ENCODE data around the gene RASD2. TPM values are rescaled to one million over a fixed set of nuclear protein-coding genes. Genes with fewer than 3 reads are reported as not detected.

Gene RASD2
- total and polyA plus RNA-seq, 2 experiments from 2014 or later = 0.61 to 1.1 TPM

DNA sequence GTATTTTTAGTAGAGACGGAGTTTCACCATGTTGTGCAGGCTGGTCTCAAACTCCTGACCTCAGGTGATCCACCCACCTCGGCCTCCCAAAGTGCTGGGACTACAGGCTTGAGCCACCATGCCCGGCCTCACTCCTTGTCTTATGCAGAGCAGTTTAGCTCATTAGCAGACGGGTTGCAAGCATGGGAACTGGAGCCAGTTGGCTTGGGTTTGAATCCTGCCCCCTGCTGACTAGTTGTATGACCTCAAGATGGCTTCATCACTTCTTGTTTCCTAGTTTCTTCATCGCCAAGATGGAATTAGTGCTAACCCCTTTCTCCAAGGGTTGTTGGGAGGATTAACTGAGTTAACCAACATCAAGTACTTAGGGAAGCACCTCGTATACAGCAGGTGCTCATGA, 23.4 kb upstream of the RASD2 start:
- Histone ChIP-seq H3K27me3 (peaks cover 6% of the 10 kb centered on the region), H3K9me3 (ENCODE audit: low read depth) (no peaks in the 10 kb centered on the region), H3K4me1 (ENCODE audit: low read depth) (no peaks in the 10 kb centered on the region), H3K36me3 (no peaks in the 10 kb centered on the region), H3K27ac (no peak overlapping the region), H3K4me3 (no peak overlapping the region)
- TF ChIP-seq, protein P1, sequence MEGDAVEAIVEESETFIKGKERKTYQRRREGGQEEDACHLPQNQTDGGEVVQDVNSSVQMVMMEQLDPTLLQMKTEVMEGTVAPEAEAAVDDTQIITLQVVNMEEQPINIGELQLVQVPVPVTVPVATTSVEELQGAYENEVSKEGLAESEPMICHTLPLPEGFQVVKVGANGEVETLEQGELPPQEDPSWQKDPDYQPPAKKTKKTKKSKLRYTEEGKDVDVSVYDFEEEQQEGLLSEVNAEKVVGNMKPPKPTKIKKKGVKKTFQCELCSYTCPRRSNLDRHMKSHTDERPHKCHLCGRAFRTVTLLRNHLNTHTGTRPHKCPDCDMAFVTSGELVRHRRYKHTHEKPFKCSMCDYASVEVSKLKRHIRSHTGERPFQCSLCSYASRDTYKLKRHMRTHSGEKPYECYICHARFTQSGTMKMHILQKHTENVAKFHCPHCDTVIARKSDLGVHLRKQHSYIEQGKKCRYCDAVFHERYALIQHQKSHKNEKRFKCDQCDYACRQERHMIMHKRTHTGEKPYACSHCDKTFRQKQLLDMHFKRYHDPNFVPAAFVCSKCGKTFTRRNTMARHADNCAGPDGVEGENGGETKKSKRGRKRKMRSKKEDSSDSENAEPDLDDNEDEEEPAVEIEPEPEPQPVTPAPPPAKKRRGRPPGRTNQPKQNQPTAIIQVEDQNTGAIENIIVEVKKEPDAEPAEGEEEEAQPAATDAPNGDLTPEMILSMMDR (IDR thresholded peaks at IDR 0.05; ENCODE audit: low read depth, low read length) = no peak
- no peak for DNase-seq (ENCODE audit: low read depth in 1 of 2, low spot score in 1 of 2)

DNA sequence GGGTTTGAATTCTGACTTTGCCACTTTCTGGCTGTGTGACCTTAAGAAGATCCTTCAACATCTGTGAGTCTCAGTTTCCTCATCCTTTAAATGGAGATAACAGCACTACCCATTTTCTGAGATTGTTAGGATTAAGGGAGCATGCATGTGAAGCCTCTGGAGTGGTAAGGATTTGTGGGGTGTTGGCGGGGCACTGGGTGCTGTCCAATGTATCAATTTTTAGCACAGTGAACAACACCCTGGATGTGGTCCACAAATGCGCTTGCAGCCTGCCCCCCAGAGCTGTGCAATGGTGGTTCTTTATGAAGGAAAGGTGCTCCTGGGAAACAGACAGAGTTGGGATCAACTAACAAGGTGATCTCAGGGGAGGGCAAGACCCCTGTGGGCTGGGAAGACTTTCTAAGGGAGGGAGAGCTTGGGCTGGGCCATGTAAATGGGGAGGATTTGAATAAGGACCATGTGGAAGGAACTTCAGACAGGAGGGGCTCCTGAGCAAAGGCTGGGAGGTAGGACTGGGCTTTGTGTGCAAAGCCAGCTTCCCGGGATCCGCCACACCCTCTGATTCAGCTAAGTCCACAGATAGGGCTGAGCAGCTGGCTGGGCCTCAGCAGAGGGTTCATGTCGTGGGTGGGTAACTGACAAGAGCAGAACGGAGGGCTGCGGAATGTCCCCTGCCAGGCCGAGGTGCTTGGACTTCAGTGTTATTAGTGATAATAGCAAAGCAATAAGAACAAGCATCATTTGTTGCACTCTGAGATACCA, 22.7 kb upstream of the RASD2 start:
- Histone ChIP-seq H3K27ac (no peak overlapping the region), H3K4me3 (no peak overlapping the region), H3K4me1 (ENCODE audit: low read depth) (no peaks in the 10 kb centered on the region), H3K36me3 (no peaks in the 10 kb centered on the region), H3K27me3 (peaks cover 6% of the 10 kb centered on the region), H3K9me3 (ENCODE audit: low read depth) (no peaks in the 10 kb centered on the region)
- no peak for DNase-seq (ENCODE audit: low read depth in 1 of 2, low spot score in 1 of 2)
- TF ChIP-seq, protein P1 (IDR thresholded peaks at IDR 0.05; ENCODE audit: low read depth, low read length) = no peak

- no peak overlapping the region for H3K4me3 ChIP-seq
- no peaks in the 10 kb centered on the region for H3K4me1 ChIP-seq (ENCODE audit: low read depth)
- no peak for DNase-seq (ENCODE audit: low read depth in 1 of 2, low spot score in 1 of 2)
- H3K36me3 ChIP-seq = no peaks in the 10 kb centered on the region
- no peak overlapping the region for H3K27ac ChIP-seq
- peaks cover 6% of the 10 kb centered on the region for H3K27me3 ChIP-seq
- TF ChIP-seq, protein P1 (IDR thresholded peaks at IDR 0.05; ENCODE audit: low read depth, low read length) = no peak
- H3K9me3 ChIP-seq (ENCODE audit: low read depth) = no peaks in the 10 kb centered on the region
Measured at GRCh38 chr22:35518811-35519210, 21.8 kb upstream of the RASD2 start.

- TF ChIP-seq, protein P1 (IDR thresholded peaks at IDR 0.05; ENCODE audit: low read depth, low read length) = no peak
- no peak for DNase-seq (ENCODE audit: low read depth in 1 of 2, low spot score in 1 of 2)
- H3K4me3 ChIP-seq = no peak overlapping the region
- H3K27me3 ChIP-seq = peaks cover 3% of the 10 kb centered on the region
- no peaks in the 10 kb centered on the region for H3K36me3 ChIP-seq
- H3K9me3 ChIP-seq (ENCODE audit: low read depth) = no peaks in the 10 kb centered on the region
- H3K4me1 ChIP-seq (ENCODE audit: low read depth) = no peaks in the 10 kb centered on the region
- no peak overlapping the region for H3K27ac ChIP-seq
Measured at GRCh38 chr22:35519306-35520000, 21.2 kb upstream of the RASD2 start.

GRCh38 chr22:35521358-35522224, 19.0 kb upstream of the RASD2 start:
- Histone ChIP-seq H3K36me3 (no peaks in the 10 kb centered on the region), H3K27me3 (peaks cover 3% of the 10 kb centered on the region), H3K4me3 (no peak overlapping the region), H3K4me1 (ENCODE audit: low read depth) (no peaks in the 10 kb centered on the region), H3K9me3 (ENCODE audit: low read depth) (no peaks in the 10 kb centered on the region), H3K27ac (no peak overlapping the region)
- TF ChIP-seq, protein P1 (IDR thresholded peaks at IDR 0.05; ENCODE audit: low read depth, low read length) = no peak
- no peak for DNase-seq (ENCODE audit: low read depth in 1 of 2, low spot score in 1 of 2)

Measured in cardiac muscle cell (in vitro differentiated cells and primary cell).